GM12875 (cell line): ENCODE data around the gene WDR1.
"Not testable (repeated sequence)": the region's sequence is repeated elsewhere in the genome, so short reads cannot be mapped to it uniquely, and the experiment has no call there.

Experiments used
- H3K4me3 ChIP-seq: one replicate; pipeline ENCODE4 v1.5.1; 2011; ENCODE audit warnings: low read depth, low read length, control low read depth
- CTCF ChIP-seq: IDR thresholded peaks from 2 replicates; pipeline ENCODE4 v1.5.1; 2011; ENCODE audit warnings: low read depth, mild to moderate bottlenecking, control low read depth, inconsistent platforms, low read length, moderate library complexity, borderline replicate concordance; ENCODE audit not compliant: insufficient read depth

The WDR1 gene

GRCh38 chr4:10134141-10134540 lies 17.5 kb upstream of the WDR1 start:
- no peak overlapping the region for H3K4me3 ChIP-seq
- TF ChIP-seq CTCF: no peak

- H3K4me3 ChIP-seq: no peak overlapping the region
- TF ChIP-seq CTCF: no peak
Observed at GRCh38 chr4:10131202-10131601, 14.6 kb upstream of the WDR1 start.

- TF ChIP-seq CTCF: no peak
- H3K4me3 ChIP-seq: no peak overlapping the region
Observed at GRCh38 chr4:10130178-10130888, 13.7 kb upstream of the WDR1 start.

GRCh38 chr4:10129196-10130177 lies 12.9 kb upstream of the WDR1 start:
- no peak overlapping the region for H3K4me3 ChIP-seq
- TF ChIP-seq CTCF: no peak

GRCh38 chr4:10128761-10129160 lies 12.2 kb upstream of the WDR1 start:
- H3K4me3 ChIP-seq: no peak overlapping the region
- TF ChIP-seq CTCF: no peak

- H3K4me3 ChIP-seq: not testable (repeated sequence)
Observed at GRCh38 chr4:10127531-10127930, 10.9 kb upstream of the WDR1 start.

- TF ChIP-seq CTCF: no peak
- H3K4me3 ChIP-seq: no peak overlapping the region
Observed at GRCh38 chr4:10124167-10124930, 7.8 kb upstream of the WDR1 start.
